ENCODE measurements around the gene UBE3B. TPM values are rescaled to one million over a fixed set of nuclear protein-coding genes. Genes with fewer than 3 reads are reported as not detected.

Gene UBE3B
- total and polyA plus RNA-seq, 4 donors: 10.0 to 58.9 (median 26.8) TPM

DNA sequence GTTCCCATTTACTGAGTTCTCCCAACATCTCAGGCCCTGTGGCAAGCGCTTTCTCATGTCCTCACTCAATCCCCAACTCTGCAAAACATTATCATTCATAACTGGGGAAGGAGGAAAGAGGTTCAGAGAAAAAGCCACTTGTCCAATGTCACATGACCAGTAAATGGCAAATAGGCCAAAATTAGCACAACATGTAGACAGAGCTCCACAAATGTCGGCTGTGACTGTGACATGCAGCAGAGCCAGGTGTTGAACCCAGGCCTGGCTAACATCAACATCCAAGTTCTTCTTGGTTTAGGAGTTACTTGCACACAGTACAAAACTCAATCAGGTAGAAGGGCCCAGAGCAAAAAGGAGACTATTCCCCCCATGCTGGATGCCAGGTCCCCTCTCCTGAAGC, 11.1 kb upstream of the UBE3B start:
- Histone ChIP-seq H3K4me3 (no peak overlapping the region), H3K9ac (ENCODE audit: insufficient read depth in 1 of 2, low read length in 2 of 2) (no peak overlapping the region), H3K36me3 (ENCODE audit: control insufficient read depth in 4 of 4, insufficient read depth in 4 of 4, low read length in 4 of 4) (peaks cover 13 to 33% (median 22%) of the 10 kb centered on the region in 4 donors), H3K27me3 (ENCODE audit: control insufficient read depth in 3 of 3, insufficient read depth in 3 of 3, low read length in 2 of 3) (no peaks in the 10 kb centered on the region), H3K9me3 (ENCODE audit: control insufficient read depth in 4 of 4, insufficient read depth in 3 of 4, low read length in 3 of 4) (no peaks in the 10 kb centered on the region), H3K27ac (ENCODE audit: low read depth in 1 of 2, low read length in 1 of 2) (peak overlapping the region; percentile 46 to 55), H3K4me1 (ENCODE audit: control insufficient read depth in 5 of 5, insufficient read depth in 5 of 5, low read length in 5 of 5) (peaks cover 27 to 54% (median 37%) of the 10 kb centered on the region in 5 donors)
- ATAC-seq (ENCODE audit: insufficient read depth, low FRiP score) (no peak), DNase-seq (no peak)
- 76 to 83% methylated on average over 2 of the region's 2 CpGs for WGBS, 2 donors
- TF ChIP-seq, protein P1, sequence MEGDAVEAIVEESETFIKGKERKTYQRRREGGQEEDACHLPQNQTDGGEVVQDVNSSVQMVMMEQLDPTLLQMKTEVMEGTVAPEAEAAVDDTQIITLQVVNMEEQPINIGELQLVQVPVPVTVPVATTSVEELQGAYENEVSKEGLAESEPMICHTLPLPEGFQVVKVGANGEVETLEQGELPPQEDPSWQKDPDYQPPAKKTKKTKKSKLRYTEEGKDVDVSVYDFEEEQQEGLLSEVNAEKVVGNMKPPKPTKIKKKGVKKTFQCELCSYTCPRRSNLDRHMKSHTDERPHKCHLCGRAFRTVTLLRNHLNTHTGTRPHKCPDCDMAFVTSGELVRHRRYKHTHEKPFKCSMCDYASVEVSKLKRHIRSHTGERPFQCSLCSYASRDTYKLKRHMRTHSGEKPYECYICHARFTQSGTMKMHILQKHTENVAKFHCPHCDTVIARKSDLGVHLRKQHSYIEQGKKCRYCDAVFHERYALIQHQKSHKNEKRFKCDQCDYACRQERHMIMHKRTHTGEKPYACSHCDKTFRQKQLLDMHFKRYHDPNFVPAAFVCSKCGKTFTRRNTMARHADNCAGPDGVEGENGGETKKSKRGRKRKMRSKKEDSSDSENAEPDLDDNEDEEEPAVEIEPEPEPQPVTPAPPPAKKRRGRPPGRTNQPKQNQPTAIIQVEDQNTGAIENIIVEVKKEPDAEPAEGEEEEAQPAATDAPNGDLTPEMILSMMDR (IDR thresholded peaks at IDR 0.05; ENCODE audit: control extremely low read depth, extremely low read depth): no peak

DNA sequence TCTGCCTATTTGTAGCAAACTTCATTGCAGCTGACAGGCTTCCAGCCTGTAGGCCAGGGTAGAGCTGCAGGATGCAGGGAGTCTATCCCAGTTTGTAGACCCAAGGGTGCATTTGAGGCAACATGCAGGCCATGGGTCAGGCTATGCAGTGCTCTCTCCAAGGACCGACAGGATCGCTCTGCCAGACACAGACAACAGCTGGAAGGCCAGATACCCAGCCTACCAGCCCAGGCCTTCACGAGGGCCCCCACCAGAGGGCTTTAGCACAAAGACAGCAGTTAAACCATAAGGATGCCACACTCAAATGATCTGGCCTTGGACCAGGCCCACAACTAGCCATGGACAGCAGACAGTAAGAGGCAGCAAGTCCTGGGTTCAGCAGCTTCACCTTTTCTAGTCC, 10.6 kb upstream of the UBE3B start:
- Histone ChIP-seq H3K9ac (ENCODE audit: insufficient read depth in 1 of 2, low read length in 2 of 2) (no peak overlapping the region), H3K9me3 (ENCODE audit: control insufficient read depth in 4 of 4, insufficient read depth in 3 of 4, low read length in 3 of 4) (no peaks in the 10 kb centered on the region), H3K36me3 (ENCODE audit: control insufficient read depth in 4 of 4, insufficient read depth in 4 of 4, low read length in 4 of 4) (peaks cover 13 to 33% (median 22%) of the 10 kb centered on the region in 4 donors), H3K4me1 (ENCODE audit: control insufficient read depth in 5 of 5, insufficient read depth in 5 of 5, low read length in 5 of 5) (peaks cover 22 to 50% (median 31%) of the 10 kb centered on the region in 5 donors), H3K27ac (ENCODE audit: low read depth in 1 of 2, low read length in 1 of 2) (peak overlapping the region; percentile 11 to 17), H3K4me3 (no peak overlapping the region), H3K27me3 (ENCODE audit: control insufficient read depth in 3 of 3, insufficient read depth in 3 of 3, low read length in 2 of 3) (no peaks in the 10 kb centered on the region)
- 72 to 79% methylated on average over 3 of the region's 3 CpGs for whole genome bisulfite sequencing, 2 donors
- TF ChIP-seq, protein P1 (IDR thresholded peaks at IDR 0.05; ENCODE audit: control extremely low read depth, extremely low read depth): no peak
- DNase-seq: no peak
- ATAC-seq (ENCODE audit: insufficient read depth, low FRiP score): no peak

DNA sequence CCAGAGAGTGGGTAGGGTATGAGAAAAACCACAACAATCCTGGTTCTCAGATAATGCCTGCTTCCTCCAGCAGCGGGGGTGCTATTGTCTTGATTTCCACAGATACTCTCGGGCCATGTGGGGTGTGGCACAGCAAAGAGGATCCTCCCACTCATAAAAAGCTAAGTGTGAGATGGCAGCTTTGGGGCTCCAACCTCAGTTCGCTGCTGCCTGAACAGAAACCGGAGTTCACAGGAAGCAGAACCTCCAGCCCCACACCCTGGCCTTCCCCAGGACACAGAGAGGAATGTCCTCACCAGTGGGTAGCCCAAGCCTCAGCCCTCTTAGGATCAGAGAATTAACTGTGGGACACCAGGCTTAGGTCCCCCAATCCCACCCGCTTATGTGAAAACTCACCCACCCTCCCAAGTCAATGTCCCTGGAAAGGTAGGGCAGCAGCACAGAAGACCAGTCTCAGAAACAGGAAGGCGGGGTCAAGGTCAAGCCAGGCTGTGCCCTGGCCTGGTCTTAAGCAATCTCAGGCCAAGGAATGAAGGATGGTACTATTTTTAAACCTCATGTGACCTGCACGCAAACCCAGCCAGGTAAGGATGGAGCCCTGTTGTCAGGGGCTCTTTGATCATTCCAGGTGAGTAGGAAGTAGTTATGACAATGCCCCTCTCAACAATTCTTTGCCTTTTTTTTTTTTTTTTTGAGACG, 9.3 kb upstream of the UBE3B start:
- ATAC-seq (ENCODE audit: insufficient read depth, low FRiP score) (no peak), DNase-seq (no peak)
- Histone ChIP-seq H3K9ac (ENCODE audit: insufficient read depth in 1 of 2, low read length in 2 of 2) (no peak overlapping the region), H3K36me3 (ENCODE audit: control insufficient read depth in 4 of 4, insufficient read depth in 4 of 4, low read length in 4 of 4) (peaks cover 13 to 35% (median 22%) of the 10 kb centered on the region in 4 donors), H3K27me3 (ENCODE audit: control insufficient read depth in 3 of 3, insufficient read depth in 3 of 3, low read length in 2 of 3) (no peaks in the 10 kb centered on the region), H3K27ac (ENCODE audit: low read depth in 1 of 2, low read length in 1 of 2) (peak overlapping the region; percentile 7 to 67), H3K4me3 (no peak overlapping the region), H3K4me1 (ENCODE audit: control insufficient read depth in 5 of 5, insufficient read depth in 5 of 5, low read length in 5 of 5) (peaks cover 15 to 46% (median 18%) of the 10 kb centered on the region in 5 donors), H3K9me3 (ENCODE audit: control insufficient read depth in 4 of 4, insufficient read depth in 3 of 4, low read length in 3 of 4) (no peaks in the 10 kb centered on the region)
- 61 to 72% methylated on average over 7 of the region's 8 CpGs for WGBS, 2 donors
- TF ChIP-seq, protein P1 (IDR thresholded peaks at IDR 0.05; ENCODE audit: control extremely low read depth, extremely low read depth): no peak
